ENCODE measurements around the gene KLHL17. TPM values are rescaled to one million over a fixed set of nuclear protein-coding genes. Genes with fewer than 3 reads are reported as not detected.

Gene KLHL17
- total and polyA plus RNA-seq, 10 of the 15 experiments (the other 5 are each of a cell fraction or from before 2014, with no cell fraction given) = 0.03 to 30.6 (median 5.3) TPM

GRCh38 chr1:982765-983436, 22.5 kb downstream of the KLHL17 start:
- Histone ChIP-seq H3K4me1 (ENCODE audit: control insufficient read depth, insufficient read depth, low read length) (no peaks in the 10 kb centered on the region), H3K79me2 (ENCODE audit: control insufficient read depth, insufficient read depth, low read length) (no peaks in the 10 kb centered on the region), H3K27ac (ENCODE audit: control insufficient read depth, insufficient read depth) (no peak overlapping the region), H4K20me1 (ENCODE audit: control insufficient read depth, insufficient read depth) (no peaks in the 10 kb centered on the region), H3K4me3 (no peak overlapping the region), H3K9ac (ENCODE audit: control insufficient read depth, insufficient read depth, low read length) (no peak overlapping the region), H2AFZ (ENCODE audit: control insufficient read depth, low read depth, low read length) (no peak overlapping the region), H3K4me2 (ENCODE audit: control insufficient read depth, insufficient read depth) (no peak overlapping the region), H3K36me3 (ENCODE audit: control insufficient read depth in 2 of 2, insufficient read depth in 2 of 2, low read length in 1 of 2) (no peaks in the 10 kb centered on the region), H3K27me3 (replicated peaks in 1 of 2; ENCODE audit: control insufficient read depth in 2 of 2, insufficient read depth in 2 of 2, low read length in 1 of 2) (no peaks in the 10 kb centered on the region), H3K9me3 (replicated peaks; ENCODE audit: control insufficient read depth, insufficient read depth, low read length) (no peaks in the 10 kb centered on the region; the same call in 2 of the 3 replicates)
- WGBS (ENCODE audit: insufficient coverage, insufficient replicate concordance, low lambda C conversion rate, missing lambda C conversion rate) = 67% methylated on average over 38 of the region's 43 CpGs
- no TSS peak for BruUV-seq (replicated peaks)
- intact Hi-C loops (cut with micrococcal nuclease; ENCODE audit: unreplicated experiment) = no loop called here
- ATAC-seq (no peak), DNase-seq (ENCODE audit: low read depth, low spot score) (no peak), FAIRE-seq (no peak)
- in situ Hi-C loops (cut with MboI) = loop anchor here (5.0 kb wide), 1 partner anchor 79 kb away; no protein-coding TSS in a partner anchor
- ChIA-PET RAD21 (ENCODE audit: unreplicated experiment) (interaction anchor here (0.6 to 2.2 kb wide), 10 partner anchors 19 to 308 kb away, joined by 3 to 16 read pairs (median 3); partner anchors contain the start of genes C1orf159 and ISG15), CTCF (interaction anchor here (0.7 to 8.0 kb wide), 8 partner anchors 10 to 309 kb away, joined by 3 to 71 read pairs (median 17); no protein-coding TSS in a partner anchor), SMC1A (ENCODE audit: uncharacterized antibody, unreplicated experiment) (interaction anchor here (0.8 to 2.2 kb wide), 5 partner anchors 14 to 81 kb away, joined by 3 to 5 read pairs (median 4); partner anchors contain the start of gene PLEKHN1), POLR2A (interaction anchor here (0.6 kb wide), 2 partner anchors 20 to 621 kb away, joined by 4 to 5 read pairs; no protein-coding TSS in a partner anchor)
- TF ChIP-seq SREBF2 (IDR thresholded peaks at IDR 0.05; ENCODE audit: low read length) (no peak), CBFB (IDR thresholded peaks at IDR 0.05; ENCODE audit: low read depth) (no peak), LARP7 (IDR thresholded peaks at IDR 0.05) (no peak), POU2F2 (IDR thresholded peaks at IDR 0.05; ENCODE audit: borderline replicate concordance, low read depth, low read length) (no peak)

DNA sequence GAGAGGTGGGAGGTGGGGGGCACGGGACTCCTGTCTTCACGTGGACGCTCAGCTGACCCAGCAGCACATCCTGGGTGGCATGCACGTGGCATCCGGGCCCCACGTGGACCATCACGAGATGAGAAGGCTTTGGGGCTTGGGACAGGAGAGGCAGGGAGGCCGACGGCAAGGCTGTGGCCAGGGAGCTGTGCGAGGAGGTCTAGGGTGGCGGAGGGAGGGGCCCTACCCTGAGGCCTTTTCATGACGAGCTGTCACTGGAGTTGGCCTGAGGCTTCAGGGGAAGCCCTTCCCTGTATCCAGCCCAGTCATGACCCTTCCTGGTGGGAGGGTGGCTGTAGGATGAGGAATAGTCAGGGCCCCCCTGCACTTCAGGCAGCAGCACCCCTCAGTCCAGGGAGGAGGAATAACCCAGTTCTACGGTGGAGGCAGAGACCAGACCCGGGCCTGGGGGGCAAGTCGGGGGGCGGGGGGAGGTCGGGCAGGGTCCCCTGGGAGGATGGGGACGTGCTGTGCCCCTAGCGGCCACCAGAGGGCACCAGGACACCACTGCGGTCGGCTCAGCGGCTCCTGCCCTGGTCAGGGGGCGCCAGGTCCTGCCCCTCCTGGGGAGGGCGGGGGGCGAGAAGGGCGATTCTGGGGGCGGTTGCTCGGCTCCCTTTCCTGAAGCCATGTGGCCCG, 23.6 kb downstream of the KLHL17 start:
- H3K27me3 ChIP-seq (replicated peaks in 1 of 2; ENCODE audit: control insufficient read depth in 2 of 2, insufficient read depth in 2 of 2, low read length in 1 of 2) = no peaks in the 10 kb centered on the region
- H3K9ac ChIP-seq (ENCODE audit: control insufficient read depth, insufficient read depth, low read length) = no peak overlapping the region
- ATAC-seq = peak; percentile 88
- no peak for DNase-seq (ENCODE audit: low read depth, low spot score)
- RAD21 ChIA-PET (ENCODE audit: unreplicated experiment) = interaction anchor here (0.7 to 2.4 kb wide), 19 partner anchors 9 to 308 kb away, joined by 3 to 19 read pairs (median 3); partner anchors contain the start of genes AGRN, C1orf159 and ISG15
- H3K4me1 ChIP-seq (ENCODE audit: control insufficient read depth, insufficient read depth, low read length) = no peaks in the 10 kb centered on the region
- no peaks in the 10 kb centered on the region for H3K9me3 ChIP-seq (replicated peaks; ENCODE audit: control insufficient read depth, insufficient read depth, low read length)
- in situ Hi-C loops (cut with MboI) = loop anchor here (5.0 kb wide), 1 partner anchor 78 kb away; no protein-coding TSS in a partner anchor
- intact Hi-C loops (cut with micrococcal nuclease; ENCODE audit: unreplicated experiment) = loop anchor here (1.0 to 2.0 kb wide), 2 partner anchors 79 to 309 kb away; no protein-coding TSS in a partner anchor
- WGBS (ENCODE audit: insufficient coverage, insufficient replicate concordance, low lambda C conversion rate, missing lambda C conversion rate) = 4% methylated on average over 20 of the region's 29 CpGs
- H2AFZ ChIP-seq (ENCODE audit: control insufficient read depth, low read depth, low read length) = no peak overlapping the region
- BruUV-seq (replicated peaks) = no TSS peak
- H3K79me2 ChIP-seq (ENCODE audit: control insufficient read depth, insufficient read depth, low read length) = no peaks in the 10 kb centered on the region
- no peaks in the 10 kb centered on the region for H3K36me3 ChIP-seq (ENCODE audit: control insufficient read depth in 2 of 2, insufficient read depth in 2 of 2, low read length in 1 of 2)
- SMC1A ChIA-PET (ENCODE audit: uncharacterized antibody, unreplicated experiment) = interaction anchor here (0.6 to 2.7 kb wide), 11 partner anchors 14 to 307 kb away, joined by 3 to 13 read pairs (median 4); partner anchors contain the start of gene ISG15
- CTCF ChIA-PET = interaction anchor here (0.7 to 8.0 kb wide), 20 partner anchors 9 to 388 kb away, joined by 3 to 71 read pairs (median 6); partner anchors contain the start of genes ISG15 and NOC2L
- POLR2A ChIA-PET = interaction anchor here (0.7 to 1.0 kb wide), 2 partner anchors 29 to 322 kb away, joined by 3 to 7 read pairs; partner anchors contain the start of gene ISG15
- H3K4me3 ChIP-seq = no peak overlapping the region
- FAIRE-seq = no peak
- no peak overlapping the region for H3K4me2 ChIP-seq (ENCODE audit: control insufficient read depth, insufficient read depth)
- H4K20me1 ChIP-seq (ENCODE audit: control insufficient read depth, insufficient read depth) = no peaks in the 10 kb centered on the region
- no peak overlapping the region for H3K27ac ChIP-seq (ENCODE audit: control insufficient read depth, insufficient read depth)
- no peak for TF ChIP-seq HDGF (IDR thresholded peaks at IDR 0.05)
- TF ChIP-seq POLR2AphosphoS5 (IDR thresholded peaks at IDR 0.05; ENCODE audit: low read length) = no peak
- peak; percentile 61 for TF ChIP-seq RUNX3 (IDR thresholded peaks at IDR 0.05; ENCODE audit: low read length)
- TF ChIP-seq TARDBP (IDR thresholded peaks at IDR 0.05; ENCODE audit: borderline replicate concordance) = no peak
- 0 out of 2 replicates have a peak, but pooled peaks have one; percentile 39 for TF ChIP-seq YY1 (IDR thresholded peaks at IDR 0.05; ENCODE audit: low read depth, low read length)
- peak in 1 of 2 experiments; percentile 19; a peak in 1 of 4 replicates for TF ChIP-seq BHLHE40 (IDR thresholded peaks at IDR 0.05; ENCODE audit: borderline replicate concordance in 1 of 2, low read depth in 2 of 2, low read length in 1 of 2)
- TF ChIP-seq IKZF1 (conservative IDR thresholded peaks at IDR 0.05) = 0 out of 2 replicates have a peak, but pooled peaks have one; percentile 15
- no peak for TF ChIP-seq WRNIP1 (IDR thresholded peaks at IDR 0.05; ENCODE audit: borderline replicate concordance, low read depth, low read length)
- TF ChIP-seq MEF2B (IDR thresholded peaks at IDR 0.05; ENCODE audit: partially characterized antibody, poor library complexity, severe bottlenecking) = peak; percentile 90
- 0 out of 2 replicates have a peak, but pooled peaks have one; percentile 13 for TF ChIP-seq TCF12 (IDR thresholded peaks at IDR 0.05; ENCODE audit: low read depth, low read length)
- peak; percentile 79 for TF ChIP-seq RAD21 (IDR thresholded peaks at IDR 0.05; ENCODE audit: insufficient read depth, low read depth, low read length)
- TF ChIP-seq SPI1 (IDR thresholded peaks at IDR 0.05; ENCODE audit: borderline replicate concordance, insufficient read depth, low read depth, low read length) = no peak
- TF ChIP-seq IRF4 (IDR thresholded peaks at IDR 0.05; ENCODE audit: low read depth, low read length) = no peak
